HG03280 (cell line): Measurements from ENCODE around the gene BRD7.

Experiments used
- ATAC-seq: cut with Tn5 transposase; IDR thresholded peaks from one replicate; pipeline ENCODE4 v1.9.1; 2021; ENCODE audit warnings: mild to moderate bottlenecking, moderate library complexity; ENCODE audit not compliant: unreplicated experiment

Gene BRD7

GRCh38 chr16:50323335-50324011 lies 45.3 kb downstream of the BRD7 start:
- ATAC-seq, result no peak

GRCh38 chr16:50322333-50322732 lies 46.5 kb downstream of the BRD7 start:
- no peak for ATAC-seq

- no peak for ATAC-seq
Observed at GRCh38 chr16:50320310-50320709, 48.5 kb downstream of the BRD7 start.

- no peak for ATAC-seq
Observed at GRCh38 chr16:50318796-50319578, 49.8 kb downstream of the BRD7 start.

GRCh38 chr16:50316848-50317630 lies 51.7 kb downstream of the BRD7 start:
- no peak for ATAC-seq

- ATAC-seq, result no peak
Observed at GRCh38 chr16:50316102-50316847, 52.5 kb downstream of the BRD7 start.

- no peak for ATAC-seq
Observed at GRCh38 chr16:50315346-50315997, 53.3 kb downstream of the BRD7 start.

GRCh38 chr16:50314665-50315064 lies 54.1 kb downstream of the BRD7 start:
- no peak for ATAC-seq

- ATAC-seq, result no peak
Observed at GRCh38 chr16:50313596-50314478, 55.0 kb downstream of the BRD7 start.

GRCh38 chr16:50311891-50312501 lies 56.8 kb downstream of the BRD7 start:
- no peak for ATAC-seq

- ATAC-seq, result no peak
Observed at GRCh38 chr16:50311134-50311528, 57.7 kb downstream of the BRD7 start.

GRCh38 chr16:50310308-50311133 lies 58.3 kb downstream of the BRD7 start:
- no peak for ATAC-seq

- ATAC-seq, result no peak
Observed at GRCh38 chr16:50309527-50310307, 59.1 kb downstream of the BRD7 start.

- no peak for ATAC-seq
Observed at GRCh38 chr16:50309156-50309526, 59.6 kb downstream of the BRD7 start.

GRCh38 chr16:50308237-50308965 lies 60.4 kb downstream of the BRD7 start:
- ATAC-seq, result no peak

GRCh38 chr16:50306287-50306686 lies 62.5 kb downstream of the BRD7 start:
- no peak for ATAC-seq
